Measurements from ENCODE around the gene AQP3. TPM values are rescaled to one million over a fixed set of nuclear protein-coding genes. Genes with fewer than 3 reads are reported as not detected.

The AQP3 gene
- total RNA-seq, 1 donor from 2014 or later, result 357 TPM

- peak; percentile 81 for DNase-seq
- peaks cover 100% of the 10 kb centered on the region for H3K36me3 ChIP-seq
- intact Hi-C loops (cut with DNase I), result no loop called here
- TF ChIP-seq CTCF (IDR thresholded peaks at IDR 0.05), result peak; percentile 98
- H3K9me3 ChIP-seq, result no peaks in the 10 kb centered on the region
- H3K27me3 ChIP-seq (ENCODE audit: low read depth), result no peaks in the 10 kb centered on the region
- no peak overlapping the region for H3K4me3 ChIP-seq
- peaks cover 2% of the 10 kb centered on the region for H3K4me1 ChIP-seq
- ATAC-seq, result peak; percentile 82 to 88
- H3K27ac ChIP-seq, result no peak overlapping the region
Measured at GRCh38 chr9:33466565-33467495, 19.4 kb upstream of the AQP3 start.

GRCh38 chr9:33465596-33466564 lies 18.5 kb upstream of the AQP3 start:
- no peak for TF ChIP-seq CTCF (IDR thresholded peaks at IDR 0.05)
- Histone ChIP-seq H3K9me3 (no peaks in the 10 kb centered on the region), H3K4me1 (no peaks in the 10 kb centered on the region), H3K27ac (no peak overlapping the region), H3K4me3 (no peak overlapping the region), H3K27me3 (ENCODE audit: low read depth) (no peaks in the 10 kb centered on the region), H3K36me3 (peaks cover 100% of the 10 kb centered on the region)
- DNase-seq (peak; percentile 43), ATAC-seq (peak; percentile 5 to 7)
- intact Hi-C loops (cut with DNase I), result no loop called here

- Histone ChIP-seq H3K4me1 (no peaks in the 10 kb centered on the region), H3K27me3 (ENCODE audit: low read depth) (no peaks in the 10 kb centered on the region), H3K36me3 (peaks cover 93% of the 10 kb centered on the region), H3K27ac (no peak overlapping the region), H3K4me3 (no peak overlapping the region), H3K9me3 (no peaks in the 10 kb centered on the region)
- intact Hi-C loops (cut with DNase I), result no loop called here
- no peak for ATAC-seq
- DNase-seq, result peak; percentile 32
- no peak for TF ChIP-seq CTCF (IDR thresholded peaks at IDR 0.05)
Measured at GRCh38 chr9:33465096-33465495, 17.7 kb upstream of the AQP3 start.

GRCh38 chr9:33464045-33464636 lies 16.7 kb upstream of the AQP3 start:
- H3K36me3 ChIP-seq, result peaks cover 83% of the 10 kb centered on the region
- intact Hi-C loops (cut with DNase I), result no loop called here
- H3K9me3 ChIP-seq, result no peaks in the 10 kb centered on the region
- no peak overlapping the region for H3K4me3 ChIP-seq
- no peak overlapping the region for H3K27ac ChIP-seq
- ATAC-seq, result no peak
- no peaks in the 10 kb centered on the region for H3K27me3 ChIP-seq (ENCODE audit: low read depth)
- peak; percentile 28 for DNase-seq
- H3K4me1 ChIP-seq, result no peaks in the 10 kb centered on the region
- TF ChIP-seq CTCF (IDR thresholded peaks at IDR 0.05), result no peak

GRCh38 chr9:33463151-33463550 lies 15.8 kb upstream of the AQP3 start:
- intact Hi-C loops (cut with DNase I), result no loop called here
- peak; percentile 37 for DNase-seq

More at GRCh38 chr9:33463151-33463550, 15.8 kb upstream of the AQP3 start:
- Histone ChIP-seq H3K27ac (no peak overlapping the region), H3K4me3 (no peak overlapping the region), H3K36me3 (peaks cover 73% of the 10 kb centered on the region), H3K27me3 (ENCODE audit: low read depth) (no peaks in the 10 kb centered on the region), H3K4me1 (no peaks in the 10 kb centered on the region), H3K9me3 (no peaks in the 10 kb centered on the region)
- no peak for TF ChIP-seq CTCF (IDR thresholded peaks at IDR 0.05)
- ATAC-seq, result no peak

All from lower lobe of right lung (tissue), 2 donors.